HT-29 (cell line): ENCODE data around the gene ZNF670. TPM values are rescaled to one million over a fixed set of nuclear protein-coding genes. Genes with fewer than 3 reads are reported as not detected.

Experiments
- DNase-seq: peaks from one replicate; pipeline ENCODE4 v3.0.0-alpha.2; 2015; ENCODE audit warnings: low spot score
- total RNA-seq: library from RNA; depleted of rRNA; stranded (reverse); fragments of >200 nt; shearing (Covaris generic); gene quantifications from 2 replicates; pipeline ENCODE4 v1.2.3, GENCODE V29; 2014

Gene ZNF670
- total RNA-seq, 1 experiment from 2014 or later: 2.2 TPM

DNA sequence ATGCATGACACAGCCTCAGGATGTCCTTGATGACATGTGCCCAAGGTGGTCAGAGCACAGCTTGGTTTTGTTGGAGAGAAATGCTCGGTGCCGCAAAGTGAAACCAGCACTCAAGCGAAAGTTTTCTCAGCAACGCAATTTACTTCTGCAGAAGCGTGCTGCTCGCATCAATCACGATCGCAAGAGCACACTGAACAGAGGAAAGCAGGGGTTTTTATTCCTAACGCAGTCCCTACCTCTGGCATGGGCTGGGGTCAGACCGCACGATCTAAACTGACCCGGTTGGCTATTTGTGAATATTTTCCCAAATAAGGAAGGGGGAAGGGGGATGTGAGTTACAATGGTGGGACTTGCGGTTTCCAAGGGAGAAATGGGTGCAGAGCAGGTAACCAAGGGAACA, 26.4 kb upstream of the ZNF670 start:
- DNase-seq: no peak

DNA sequence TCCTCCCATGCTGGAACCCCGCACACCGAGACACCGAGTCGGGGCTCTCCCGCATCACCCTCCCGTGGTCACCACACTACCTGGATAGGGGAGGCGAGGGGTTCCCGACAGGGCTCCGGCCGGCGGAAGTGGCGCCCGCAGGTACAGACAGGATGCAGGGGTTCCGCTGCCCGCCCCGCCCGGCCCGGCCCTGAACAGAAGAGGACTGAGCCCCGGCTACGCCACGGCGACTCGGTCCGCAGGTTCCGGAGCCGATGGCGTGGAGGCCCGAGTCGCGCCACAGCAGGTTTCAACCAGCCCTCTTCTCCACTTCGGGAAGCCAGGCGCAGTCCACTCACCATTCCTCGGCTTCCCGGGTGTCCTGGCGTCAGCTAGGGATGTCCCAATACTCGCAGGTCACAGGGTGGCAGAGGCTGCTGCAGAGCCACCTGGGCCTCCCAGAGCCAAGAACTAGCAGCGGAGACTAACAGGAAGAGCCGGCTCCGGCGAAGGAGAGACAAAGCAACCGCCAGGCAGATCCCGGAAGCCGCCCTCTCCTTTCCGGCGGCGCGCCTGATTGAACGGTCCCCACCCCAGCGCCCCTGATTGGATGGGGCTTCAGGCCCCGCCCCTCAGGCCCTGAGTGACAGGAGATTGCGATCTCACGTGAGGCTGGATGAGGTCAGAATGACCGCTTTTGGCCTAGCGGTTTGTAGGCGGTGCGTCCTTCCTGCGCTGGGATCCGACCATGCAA, 25.4 kb upstream of the ZNF670 start, which contains the start of gene ZNF669:
TSS of gene ZNF669 (minus strand) at position 498 of the 733 bp plus-strand sequence. CDS start at position 341, 157 bp downstream.
- peak; percentile 98 for DNase-seq

DNA sequence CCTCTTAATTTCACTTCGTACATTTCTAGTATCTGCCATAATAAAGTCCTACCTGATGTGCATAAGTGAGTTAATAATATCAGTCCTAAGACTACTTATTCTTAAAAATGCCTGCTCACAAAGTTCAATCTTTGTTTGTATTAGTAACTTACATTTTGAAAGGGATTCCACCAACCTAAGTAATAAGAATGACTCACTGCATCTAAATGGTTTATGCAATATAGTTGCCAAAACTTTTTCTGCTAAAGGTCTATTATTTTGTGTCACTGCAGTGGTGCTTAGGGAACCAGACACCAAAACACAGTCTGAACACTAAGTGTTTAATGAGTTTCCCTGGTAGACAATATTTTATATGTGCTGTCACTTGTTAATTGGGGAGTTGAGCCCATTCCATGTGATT, 23.8 kb upstream of the ZNF670 start:
- DNase-seq: no peak

DNA sequence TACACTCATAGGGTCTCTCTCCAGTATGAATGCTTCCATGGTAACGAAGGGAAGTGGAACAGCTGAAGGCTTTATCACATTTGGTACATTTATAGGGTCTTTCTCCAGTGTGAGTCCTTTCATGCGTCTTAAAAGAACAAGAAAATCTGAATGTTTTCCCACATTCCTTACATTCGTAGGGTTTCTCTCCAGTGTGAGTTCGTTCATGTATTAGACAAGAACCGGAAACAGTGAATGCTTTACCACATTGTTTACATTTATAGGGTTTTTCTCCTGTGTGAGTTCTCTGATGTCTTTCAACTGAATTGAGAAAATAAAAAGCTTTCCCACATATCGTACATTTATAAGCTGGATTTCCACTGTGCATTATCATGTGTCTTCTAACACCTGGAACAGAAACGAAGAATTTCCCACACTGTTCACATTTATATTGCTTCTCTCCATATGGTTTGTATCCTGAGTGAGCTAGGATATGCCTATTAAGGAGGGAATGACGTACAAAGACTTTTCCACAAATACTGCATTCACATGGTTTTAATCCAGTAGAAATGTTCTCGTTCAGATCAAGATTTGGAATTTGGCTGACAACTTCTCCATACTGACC, 22.2 kb upstream of the ZNF670 start:
- DNase-seq: no peak

DNA sequence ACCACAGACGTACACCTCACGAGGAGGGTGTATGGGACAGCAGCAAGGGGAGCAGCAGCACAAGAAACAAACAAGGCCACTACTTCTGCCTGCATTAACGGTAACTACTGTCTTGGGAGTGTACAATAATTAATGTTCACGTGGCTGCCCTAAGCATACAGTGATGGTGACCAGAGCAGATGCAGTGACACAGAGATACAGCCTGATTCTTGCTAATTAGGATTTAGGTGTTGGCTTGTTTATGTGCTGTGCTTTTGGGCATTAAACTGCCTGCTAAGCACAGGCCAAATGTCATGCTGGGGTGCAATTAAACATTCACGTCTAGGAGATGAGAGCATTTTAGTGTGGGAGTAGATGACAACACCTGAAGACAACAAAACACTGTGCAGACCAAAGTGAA, 18.3 kb upstream of the ZNF670 start:
- DNase-seq: no peak

DNA sequence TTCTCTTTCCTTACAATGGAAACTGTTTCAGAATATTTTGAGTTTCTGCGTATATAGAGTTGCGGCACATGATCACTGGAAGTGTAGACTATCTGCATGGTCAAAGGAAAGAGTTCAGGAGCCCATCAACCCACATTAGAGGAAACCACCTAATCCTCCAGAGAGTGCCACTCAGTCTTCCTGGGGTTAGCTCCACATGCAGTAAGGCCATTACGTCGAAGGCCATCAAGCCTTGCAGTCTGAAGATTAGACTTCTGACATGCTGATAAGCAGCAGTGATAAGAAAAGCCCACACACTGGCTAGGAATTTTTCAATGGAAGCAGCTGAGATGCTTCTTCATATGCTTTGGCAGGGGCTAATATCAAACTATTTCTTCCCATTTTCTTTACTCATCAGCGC, 17.9 kb upstream of the ZNF670 start:
- DNase-seq: no peak

DNA sequence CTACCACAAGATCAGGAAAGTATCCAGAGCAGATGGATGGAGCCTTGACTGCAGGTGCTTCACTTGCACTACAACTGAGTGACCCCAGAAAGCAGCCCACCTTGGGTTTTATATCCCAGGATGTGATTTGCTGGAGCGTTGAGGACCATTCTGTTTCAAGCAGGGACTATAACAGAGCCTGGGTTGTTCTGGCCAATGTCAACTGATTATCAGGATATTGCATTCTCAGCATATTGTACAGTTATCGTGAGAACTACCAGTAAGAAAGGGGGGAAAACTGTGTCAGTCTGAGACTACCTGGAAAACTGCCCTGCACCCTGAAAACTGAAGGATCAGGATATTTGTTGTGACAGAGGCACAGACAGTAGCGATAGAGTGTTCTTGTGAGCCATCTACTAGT, 17.5 kb upstream of the ZNF670 start:
- no peak for DNase-seq

DNA sequence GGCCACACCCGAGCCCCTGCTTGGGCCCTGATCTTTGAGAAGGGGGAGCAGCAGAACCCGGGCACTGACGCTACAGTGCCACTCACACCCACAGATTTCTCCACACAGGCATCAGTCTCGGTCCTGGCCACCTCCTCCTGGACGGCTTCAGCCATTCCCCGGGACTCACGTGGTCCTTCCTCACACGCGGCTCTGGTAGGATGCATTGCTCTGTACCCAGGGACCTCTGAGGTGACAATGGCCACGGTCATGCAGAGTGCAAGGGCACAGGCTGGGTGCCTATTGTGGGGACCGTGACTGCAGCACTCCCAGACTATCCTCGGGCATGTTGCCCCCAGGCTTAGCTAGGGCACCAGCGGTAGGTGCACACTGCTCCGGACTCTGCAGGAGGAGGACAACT, 11.8 kb upstream of the ZNF670 start:
- DNase-seq: no peak

DNA sequence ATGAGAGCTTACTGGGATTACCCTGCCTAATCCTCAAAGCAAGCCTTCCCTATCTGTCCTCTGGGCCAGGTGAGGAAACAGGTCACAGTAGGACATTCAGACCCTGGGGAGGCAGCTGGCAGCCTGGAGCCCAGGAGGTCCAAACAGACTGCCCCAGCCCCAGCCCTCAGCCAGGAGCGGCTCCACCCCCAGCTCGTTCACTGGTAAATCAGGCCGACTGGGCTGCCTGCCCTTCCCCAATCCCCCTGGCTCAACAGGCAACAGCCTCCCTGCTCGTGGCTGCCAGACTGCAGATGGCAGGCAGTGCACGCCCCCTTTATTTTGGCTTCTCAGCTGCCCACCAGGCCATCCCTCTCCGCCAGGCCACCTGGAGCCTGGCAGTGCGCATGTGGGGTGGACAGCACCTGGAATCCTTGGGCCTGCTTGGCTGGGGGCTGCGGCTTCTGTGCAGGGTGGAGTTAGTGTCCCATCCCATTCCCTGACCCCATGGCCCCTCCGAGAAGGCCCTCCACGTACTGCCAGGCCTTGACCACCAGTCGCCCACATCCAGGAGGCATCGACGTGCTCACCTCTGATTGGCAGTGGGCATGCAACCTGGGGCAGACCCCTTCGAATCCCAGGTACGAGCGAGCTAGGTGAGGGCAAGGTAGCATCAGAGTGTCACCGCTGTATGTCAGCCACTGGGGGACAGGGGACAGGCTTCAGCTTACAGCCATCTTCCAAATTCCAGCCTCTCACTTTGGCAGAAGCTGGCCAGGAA, 11.2 kb upstream of the ZNF670 start:
- no peak for DNase-seq

DNA sequence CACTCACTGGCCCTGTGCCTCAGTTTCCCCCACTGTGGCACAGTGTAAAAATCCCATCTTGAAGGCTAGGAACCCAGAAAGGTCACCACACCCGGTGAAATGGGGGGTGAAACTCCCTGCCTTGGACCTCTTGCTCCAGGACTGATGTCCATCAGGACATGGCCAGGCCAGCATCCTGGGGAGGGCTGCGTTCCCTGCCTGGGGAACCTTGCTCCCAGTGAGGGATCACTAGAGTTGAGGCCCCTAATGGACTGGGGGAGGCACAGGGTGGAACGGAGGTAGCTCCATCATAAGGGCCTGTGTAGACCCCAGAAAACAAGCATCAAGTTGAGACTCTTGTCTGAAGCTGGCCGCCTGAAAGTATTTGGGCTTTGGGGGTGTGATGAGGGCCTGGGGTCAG, 10.4 kb upstream of the ZNF670 start:
- DNase-seq: no peak

DNA sequence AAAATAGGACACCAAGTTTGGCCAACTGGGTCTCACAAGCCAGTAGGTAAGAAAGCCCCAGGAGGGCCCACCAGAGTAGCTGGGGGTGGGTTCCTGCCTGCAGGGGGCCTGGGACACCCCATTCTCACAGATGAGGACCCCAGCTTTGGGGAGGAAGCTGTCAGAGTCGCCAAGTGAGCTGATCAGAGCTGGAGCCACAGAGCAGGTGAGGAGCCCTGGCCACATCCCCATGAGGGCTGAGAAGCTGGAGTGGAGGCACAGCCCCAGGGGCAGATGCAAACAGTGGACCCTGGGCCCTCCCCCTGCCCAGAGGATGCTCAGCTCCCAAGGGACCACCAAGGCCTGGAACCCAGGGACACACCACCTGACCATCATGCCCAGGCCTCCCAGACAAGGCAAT, 8.6 kb upstream of the ZNF670 start:
- no peak for DNase-seq

DNA sequence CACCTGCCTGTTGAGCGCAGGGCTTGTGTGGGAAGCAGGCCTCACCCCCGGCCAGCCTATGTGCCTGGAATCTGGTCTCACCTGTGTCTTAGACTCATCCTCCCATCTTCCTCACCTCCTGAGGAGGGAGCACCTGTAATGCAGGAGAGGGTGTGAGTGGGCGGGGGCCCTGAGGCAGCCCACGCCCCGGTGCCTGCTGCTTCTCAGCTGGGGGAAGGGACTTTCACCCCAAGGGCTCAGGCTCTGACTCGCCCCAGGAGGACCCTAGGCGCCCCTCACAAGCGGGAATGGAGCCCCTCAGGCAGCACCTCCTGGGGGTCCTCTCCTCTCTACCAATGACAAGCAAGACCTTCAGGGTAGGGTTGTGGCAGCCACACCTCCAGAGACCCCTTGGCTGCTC, 6.7 kb upstream of the ZNF670 start:
- DNase-seq: no peak

DNA sequence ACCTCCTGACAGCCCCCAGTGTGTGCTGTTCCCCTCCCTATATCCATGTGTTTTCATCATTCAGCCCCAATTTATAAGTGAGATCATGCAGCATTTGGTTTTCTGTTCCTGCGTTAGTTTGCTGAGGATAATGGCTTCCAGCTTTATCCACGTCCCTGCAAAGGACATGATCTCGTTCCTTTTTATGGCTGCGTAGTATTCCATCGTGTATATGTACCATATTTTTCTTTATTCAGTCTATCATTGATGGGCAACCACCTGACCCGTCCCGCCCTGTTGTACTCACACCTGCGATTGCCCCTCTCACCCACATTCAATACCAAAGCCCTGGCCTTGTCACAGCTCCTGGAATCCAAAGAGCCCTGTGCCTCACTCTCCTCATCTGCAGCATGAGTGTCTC, 6.2 kb upstream of the ZNF670 start:
- no peak for DNase-seq

DNA sequence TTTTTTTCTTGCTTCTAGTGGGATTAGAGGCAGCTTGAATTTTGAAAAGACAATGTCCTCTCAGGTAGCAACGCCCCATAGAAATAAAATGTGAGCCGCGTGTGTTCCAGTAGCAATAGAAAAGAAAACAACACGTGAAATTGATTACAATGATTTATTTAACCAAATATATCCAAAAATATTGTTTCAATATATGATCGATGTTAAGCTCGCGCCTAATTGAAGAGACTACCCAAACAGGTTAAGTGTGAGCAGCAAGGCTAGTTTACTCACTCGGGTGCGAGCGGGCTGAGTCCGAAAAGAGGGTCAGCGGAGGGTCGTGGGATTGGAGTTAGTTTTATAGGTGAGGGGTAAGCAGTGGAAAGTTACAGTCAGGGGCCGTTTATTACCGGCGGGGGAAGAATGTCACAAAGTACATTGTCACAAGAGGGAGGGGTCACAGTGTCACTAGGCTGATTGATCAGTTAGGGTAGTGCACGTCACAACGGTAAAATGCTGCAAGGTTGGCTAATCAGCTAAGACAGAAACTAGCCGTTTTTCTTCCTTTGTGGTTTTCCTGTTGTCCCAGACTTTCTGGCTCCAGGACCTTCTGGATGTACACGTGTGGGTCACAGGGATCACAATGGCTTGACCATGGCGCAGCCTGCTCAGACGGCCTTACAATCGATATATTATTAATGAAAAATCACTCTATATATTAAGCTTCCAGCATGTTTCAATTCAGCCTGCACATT, 697 bp upstream of the ZNF670 start:
- DNase-seq: no peak

DNA sequence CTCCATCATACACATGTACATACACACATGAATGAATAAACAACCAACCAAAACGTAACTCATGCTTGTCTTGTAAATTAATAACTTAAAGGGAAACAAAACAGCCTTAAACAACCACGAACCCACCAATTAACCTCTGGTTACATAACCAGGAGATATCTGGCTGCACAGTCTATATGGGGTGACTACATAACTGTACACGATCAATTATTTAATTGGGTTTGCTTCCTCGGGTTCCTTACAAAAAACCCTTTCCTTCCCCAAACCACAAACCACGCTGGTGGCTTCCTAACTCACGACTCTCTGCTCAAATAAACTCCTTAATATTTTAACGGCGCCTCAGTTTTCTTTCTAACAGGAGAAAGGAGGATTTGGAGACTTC, 744 bp downstream of the ZNF670 start:
- DNase-seq: no peak

DNA sequence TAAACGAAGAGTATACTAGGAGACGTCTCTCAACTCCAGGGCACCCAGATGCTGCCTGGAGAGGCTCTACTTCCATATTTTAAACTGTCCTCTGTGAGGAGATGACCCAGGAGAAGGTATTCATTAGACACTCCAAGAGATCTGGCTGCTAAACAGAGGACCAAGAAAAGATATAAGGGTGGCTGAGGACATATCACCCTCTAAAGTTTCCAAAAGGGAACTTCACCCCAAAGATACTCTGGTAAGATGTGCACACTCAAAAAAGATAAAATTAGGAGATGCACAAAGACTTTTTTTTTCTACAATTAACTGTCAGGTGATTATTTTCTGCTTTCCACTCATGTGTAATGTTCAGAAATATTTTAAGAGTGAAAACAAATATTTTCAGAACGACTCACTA, 1.4 kb downstream of the ZNF670 start:
- DNase-seq: no peak

DNA sequence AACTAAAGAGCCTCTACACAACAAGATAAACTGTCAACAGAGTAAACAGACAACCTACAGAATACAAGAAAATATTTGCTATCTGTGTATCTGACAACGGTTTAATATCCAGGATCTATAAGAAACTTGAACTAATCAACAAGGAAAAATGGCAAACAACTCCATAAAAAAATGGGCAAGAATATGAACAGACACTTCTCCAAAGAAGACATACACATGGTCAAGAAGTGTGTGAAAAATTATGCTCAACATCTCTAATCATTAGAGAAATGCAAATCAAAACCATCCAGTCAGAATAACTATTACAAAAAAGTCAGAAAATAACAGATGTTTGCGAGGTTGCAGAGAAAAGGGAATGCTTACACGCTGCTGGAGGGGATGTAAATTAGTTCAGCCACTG, 8.0 kb downstream of the ZNF670 start:
- DNase-seq: no peak

DNA sequence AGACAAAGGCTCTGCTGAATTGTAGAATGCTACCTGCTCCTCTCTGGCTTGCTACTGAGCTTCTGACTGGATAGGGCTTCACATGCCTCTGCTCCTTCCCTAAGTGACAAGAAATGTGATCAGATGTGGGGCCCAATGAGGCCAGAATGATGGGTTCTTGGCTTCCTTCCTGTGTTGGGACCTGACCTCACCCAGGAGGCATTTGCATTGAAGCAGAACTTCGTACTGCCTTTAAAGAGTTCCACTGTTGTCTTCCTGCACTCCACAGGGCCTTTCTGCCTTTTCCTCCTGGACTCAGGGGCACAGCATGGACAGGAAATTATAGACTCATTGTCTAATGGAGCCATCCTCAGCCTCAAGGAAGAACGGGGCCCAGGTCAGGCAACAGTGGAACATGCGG, 14.3 kb downstream of the ZNF670 start:
- DNase-seq: no peak

DNA sequence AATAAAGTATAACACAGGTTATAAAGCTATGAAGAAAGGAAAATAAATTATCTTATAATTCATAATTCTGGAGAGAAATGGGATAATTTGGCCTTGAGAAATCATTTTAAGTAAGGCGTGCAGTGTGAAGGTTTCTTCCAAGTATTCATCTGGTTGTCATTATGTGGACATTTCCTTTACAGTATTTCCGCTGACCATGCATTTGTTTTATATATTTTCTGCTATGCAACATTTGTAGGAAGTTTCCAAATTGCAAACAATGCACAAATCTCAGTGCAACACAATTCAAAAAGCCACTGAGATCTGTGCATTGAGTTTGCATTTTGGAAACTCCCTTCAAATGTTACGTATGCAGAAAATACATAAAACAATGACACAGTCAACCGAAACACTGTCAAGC, 17.8 kb downstream of the ZNF670 start:
- DNase-seq: no peak

DNA sequence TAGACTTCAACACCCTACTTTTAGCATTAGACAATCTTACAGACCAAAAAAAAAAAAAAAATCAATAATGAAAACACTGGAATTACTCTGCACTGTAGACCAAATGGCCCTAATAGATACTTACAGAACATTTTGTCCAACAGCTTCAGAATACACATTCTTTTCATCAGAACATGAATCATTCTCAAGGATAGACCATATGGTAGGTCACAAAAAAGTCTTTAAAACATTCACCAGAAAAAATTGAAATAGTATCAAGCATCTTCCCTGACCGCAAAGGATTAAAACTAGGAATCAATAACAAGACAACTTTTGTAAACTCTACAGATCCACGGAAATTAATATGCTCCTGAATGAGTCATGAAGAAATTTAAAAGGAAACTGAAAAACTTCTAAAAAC, 22.5 kb downstream of the ZNF670 start:
- DNase-seq: no peak

DNA sequence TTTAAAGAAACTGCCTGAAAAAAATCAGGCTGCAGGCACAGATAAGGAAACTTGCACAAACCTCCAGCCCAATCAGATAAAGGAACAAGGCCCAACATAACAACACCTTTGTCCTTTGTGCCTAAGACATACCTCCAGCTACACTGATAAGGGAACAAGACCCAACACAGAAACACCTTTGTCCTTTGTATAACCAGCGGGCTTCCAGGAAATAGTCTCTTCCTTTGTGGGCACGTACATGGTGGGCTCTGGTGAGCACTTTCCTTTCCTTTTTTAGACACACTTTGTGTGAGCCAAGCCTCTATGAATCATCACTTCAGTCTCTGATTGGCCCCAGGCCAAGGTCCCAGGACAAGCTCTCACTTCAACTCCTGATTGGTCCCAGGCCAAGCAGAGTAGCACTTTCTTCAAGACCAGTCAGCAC, 23.6 kb downstream of the ZNF670 start:
- no peak for DNase-seq

DNA sequence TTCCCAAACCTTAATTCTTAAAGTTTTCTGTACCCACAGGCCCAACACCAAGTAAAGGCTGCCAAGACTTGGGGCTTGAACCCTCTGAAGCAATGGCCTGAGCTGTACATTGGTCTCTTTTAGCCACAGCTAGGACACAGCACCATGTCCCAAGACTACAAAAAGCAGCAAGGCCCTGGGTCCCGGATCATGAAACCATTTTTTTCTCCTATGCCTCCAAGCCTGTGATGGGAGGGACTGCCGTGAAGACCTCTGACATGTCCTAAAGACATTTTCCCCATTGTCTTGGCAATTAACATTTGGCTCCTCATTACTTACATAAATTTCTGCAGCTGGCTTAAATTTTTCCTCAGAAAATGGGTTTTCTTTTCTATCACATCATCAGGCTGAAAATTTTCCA, 30.9 kb downstream of the ZNF670 start:
- no peak for DNase-seq
